Spleen (tissue), 11 donors: ENCODE results near the gene MYOC. TPM values are rescaled to one million over a fixed set of nuclear protein-coding genes. Genes with fewer than 3 reads are reported as not detected.

ENCODE experiments used
- DNase-seq: peaks from one replicate; pipeline ENCODE4 v3.0.0-alpha.2; 2020
- H3K27ac ChIP-seq, 8 donors: fragments of 200-600 bp; sonication (generic) in 7 of 8; 1 replicate in 4 of 8; 2 replicates in 4 of 8; pipeline versions ENCODE4 v1.5.0 to v1.8.0; 2016 to 2021; ENCODE audit warnings: inconsistent platforms in 4 of 8, mild to moderate bottlenecking in 4 of 8, moderate library complexity in 1 of 8
- H3K27me3 ChIP-seq, 7 donors: fragments of 200-600 bp; sonication (generic) in 6 of 7; replicated peaks in 1 of 7; 1 replicate in 4 of 7; 2 replicates in 3 of 7; pipeline versions ENCODE4 v1.5.0 to v1.8.0; 2016 to 2021; ENCODE audit warnings: inconsistent platforms in 3 of 7, mild to moderate bottlenecking in 1 of 7
- H3K36me3 ChIP-seq, 6 donors: fragments of 200-600 bp; sonication (generic) in 5 of 6; 1 replicate in 4 of 6; 2 replicates in 2 of 6; pipeline versions ENCODE4 v1.5.0 to v1.8.0; 2016 to 2021; ENCODE audit warnings: inconsistent platforms in 2 of 6
- H3K4me1 ChIP-seq, 6 donors: fragments of 200-600 bp; sonication (generic) in 5 of 6; 1 replicate in 3 of 6; 2 replicates in 3 of 6; pipeline versions ENCODE4 v1.5.0 to v1.8.0; 2016 to 2021; ENCODE audit warnings: inconsistent platforms in 3 of 6
- H3K4me3 ChIP-seq, 8 donors: fragments of 200-600 bp; sonication (generic) in 7 of 8; 1 replicate in 4 of 8; 2 replicates in 4 of 8; pipeline versions ENCODE4 v1.5.0 to v1.8.0; 2016 to 2021; ENCODE audit warnings: inconsistent platforms in 4 of 8, mild to moderate bottlenecking in 4 of 8, moderate library complexity in 2 of 8
- H3K9me3 ChIP-seq, 8 donors: fragments of 200-600 bp; sonication (generic) in 7 of 8; 1 replicate in 4 of 8; 2 replicates in 4 of 8; pipeline versions ENCODE4 v1.5.0 to v1.8.0; 2016 to 2021; ENCODE audit warnings: inconsistent platforms in 4 of 8
- POLR2A ChIP-seq, 3 donors: fragments of 450-650 bp; IDR thresholded peaks; one replicate each; pipeline ENCODE4 v1.5.1; 2017; ENCODE audit warnings: antibody characterized with exemption in 3 of 3, mild to moderate bottlenecking in 1 of 3
- POLR2AphosphoS5 ChIP-seq, 3 donors: sonication (generic); formaldehyde crosslinking; IDR thresholded peaks; one replicate each; pipeline ENCODE4 v1.5.1; 2017; ENCODE audit warnings: antibody characterized with exemption in 3 of 3
- WGBS, 5 donors: extraction: QIAGEN DNeasy Blood & Tissue Kit in 3 of 5; methylation state at CpG; one replicate each; pipeline versions ENCODE4 v1.1.5 to v1.1.7; 2013 to 2018; 5-methylcytosine and 5-hydroxymethylcytosine counted together
- intact Hi-C: fragments of 100-400 bp; cut with DNase I; formaldehyde crosslinking; loops from one replicate; pipeline ENCODE4 v1.15.0; 2023; ENCODE audit warnings: low total_unique reads
- polyA plus RNA-seq, 3 donors: library from polyadenylated mRNA; stranded (reverse); fragments of 200-250 nt; gene quantifications; one replicate each; pipeline ENCODE4 v1.2.1, GENCODE V29; 2013
- total RNA-seq, 7 donors: library from RNA; depleted of rRNA in 3 of 7; stranded (reverse); fragments of >200 nt in 3 of 7; fragmentation: NEBNext Ultra II Directional in 4 of 7; extraction: Animal tissue kit (Norgen Biotek cat#: 25700) in 4 of 7; gene quantifications; one replicate each; pipeline versions ENCODE4 v1.1.0 to v1.2.1, GENCODE V29; 2016 to 2021
- TF ChIP-seq, protein P1 (sequence below), 11 experiments: fragments of 200-600 bp in 7 of 11; fragments of 450-650 bp in 4 of 11; sonication (generic) in 4 of 11; IDR thresholded peaks in 8 of 11; conservative IDR thresholded peaks in 3 of 11; 1 replicate in 7 of 11; 2 replicates in 4 of 11; pipeline versions ENCODE4 v1.4.0 to v1.8.0; 2016 to 2021; ENCODE audit warnings: antibody characterized with exemption in 11 of 11, inconsistent platforms in 4 of 11, mild to moderate bottlenecking in 1 of 11
- donor health status: healthy with polysubstance abuse.
- donor health status: DM: no; HTN: no; CAD: no; lungs with moderate emphysema.
- donor health status: DM: no; HTN: no; CAD: no.
- donor health status: Bipolar disorder and iron deficiency.
- donor health status: healthy.
- donor health status: DM: no; HTN: no; CAD: no.
- donor health status: DM: yes; HTN: yes; CAD: no.

The MYOC gene
- total and polyA plus RNA-seq, 10 donors: 0.10 TPM; not detected in 9

GRCh38 chr1:171680339-171680738, 27.9 kb upstream of the MYOC start:
- TF ChIP-seq, protein P1, sequence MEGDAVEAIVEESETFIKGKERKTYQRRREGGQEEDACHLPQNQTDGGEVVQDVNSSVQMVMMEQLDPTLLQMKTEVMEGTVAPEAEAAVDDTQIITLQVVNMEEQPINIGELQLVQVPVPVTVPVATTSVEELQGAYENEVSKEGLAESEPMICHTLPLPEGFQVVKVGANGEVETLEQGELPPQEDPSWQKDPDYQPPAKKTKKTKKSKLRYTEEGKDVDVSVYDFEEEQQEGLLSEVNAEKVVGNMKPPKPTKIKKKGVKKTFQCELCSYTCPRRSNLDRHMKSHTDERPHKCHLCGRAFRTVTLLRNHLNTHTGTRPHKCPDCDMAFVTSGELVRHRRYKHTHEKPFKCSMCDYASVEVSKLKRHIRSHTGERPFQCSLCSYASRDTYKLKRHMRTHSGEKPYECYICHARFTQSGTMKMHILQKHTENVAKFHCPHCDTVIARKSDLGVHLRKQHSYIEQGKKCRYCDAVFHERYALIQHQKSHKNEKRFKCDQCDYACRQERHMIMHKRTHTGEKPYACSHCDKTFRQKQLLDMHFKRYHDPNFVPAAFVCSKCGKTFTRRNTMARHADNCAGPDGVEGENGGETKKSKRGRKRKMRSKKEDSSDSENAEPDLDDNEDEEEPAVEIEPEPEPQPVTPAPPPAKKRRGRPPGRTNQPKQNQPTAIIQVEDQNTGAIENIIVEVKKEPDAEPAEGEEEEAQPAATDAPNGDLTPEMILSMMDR (IDR thresholded peaks at IDR 0.05 in 8 of 11, conservative IDR thresholded peaks at IDR 0.05 in 3 of 11): no peak
- TF ChIP-seq POLR2AphosphoS5 (IDR thresholded peaks at IDR 0.05) (no peak), POLR2A (IDR thresholded peaks at IDR 0.05) (no peak)
- 90 to 100% (median 95%) methylated on average over 3 of the region's 3 CpGs for WGBS, 5 donors
- no peaks in the 10 kb centered on the region for H3K27me3 ChIP-seq
- no peak overlapping the region for H3K4me3 ChIP-seq
- H3K27ac ChIP-seq: no peak overlapping the region
- intact Hi-C loops: no loop called here
- DNase-seq: no peak
- no peaks in the 10 kb centered on the region for H3K4me1 ChIP-seq
- H3K9me3 ChIP-seq: no peaks in the 10 kb centered on the region
- no peaks in the 10 kb centered on the region for H3K36me3 ChIP-seq

DNA sequence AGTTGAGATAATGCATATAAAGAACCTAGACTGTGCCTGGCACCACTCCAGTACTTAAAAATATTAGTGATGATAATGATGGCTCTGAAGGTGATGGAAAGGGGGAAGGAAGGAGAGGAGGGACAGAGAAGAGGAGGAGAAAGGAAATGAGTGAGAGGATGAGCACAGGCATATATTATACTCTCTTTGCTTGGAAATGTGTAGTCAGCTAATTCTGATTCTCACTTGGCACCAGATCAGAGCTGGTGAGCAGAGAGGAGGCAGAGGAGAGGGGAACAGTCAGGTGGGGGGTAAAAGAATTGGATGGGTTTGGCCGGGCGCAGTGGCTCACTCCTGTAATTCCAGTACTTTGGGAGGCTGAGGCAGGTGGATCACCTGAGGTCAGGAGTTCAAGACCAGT, 24.3 kb upstream of the MYOC start:
- Histone ChIP-seq H3K27me3 (no peaks in the 10 kb centered on the region), H3K27ac (no peak overlapping the region), H3K9me3 (no peaks in the 10 kb centered on the region), H3K4me1 (no peaks in the 10 kb centered on the region), H3K36me3 (no peaks in the 10 kb centered on the region), H3K4me3 (no peak overlapping the region)
- TF ChIP-seq POLR2A (IDR thresholded peaks at IDR 0.05) (no peak), POLR2AphosphoS5 (IDR thresholded peaks at IDR 0.05) (no peak)
- DNase-seq: no peak
- intact Hi-C loops: no loop called here
- WGBS, 5 donors: 91 to 98% (median 94%) methylated on average over 2 of the region's 2 CpGs

- H3K9me3 ChIP-seq: no peaks in the 10 kb centered on the region
- no peaks in the 10 kb centered on the region for H3K4me1 ChIP-seq
- no peak for DNase-seq
- WGBS, 5 donors: 64 to 90% (median 81%) methylated on average over 3 of the region's 3 CpGs
- TF ChIP-seq POLR2A (IDR thresholded peaks at IDR 0.05) (no peak), POLR2AphosphoS5 (IDR thresholded peaks at IDR 0.05) (no peak)
- TF ChIP-seq, protein P1 (IDR thresholded peaks at IDR 0.05 in 8 of 11, conservative IDR thresholded peaks at IDR 0.05 in 3 of 11): no peak
- no peaks in the 10 kb centered on the region for H3K36me3 ChIP-seq
- H3K27me3 ChIP-seq: no peaks in the 10 kb centered on the region
- H3K27ac ChIP-seq: no peak overlapping the region
- H3K4me3 ChIP-seq: no peak overlapping the region
- intact Hi-C loops: no loop called here
These were observed 22.2 kb upstream of the MYOC start for GRCh38 chr1:171674431-171675405.

DNA sequence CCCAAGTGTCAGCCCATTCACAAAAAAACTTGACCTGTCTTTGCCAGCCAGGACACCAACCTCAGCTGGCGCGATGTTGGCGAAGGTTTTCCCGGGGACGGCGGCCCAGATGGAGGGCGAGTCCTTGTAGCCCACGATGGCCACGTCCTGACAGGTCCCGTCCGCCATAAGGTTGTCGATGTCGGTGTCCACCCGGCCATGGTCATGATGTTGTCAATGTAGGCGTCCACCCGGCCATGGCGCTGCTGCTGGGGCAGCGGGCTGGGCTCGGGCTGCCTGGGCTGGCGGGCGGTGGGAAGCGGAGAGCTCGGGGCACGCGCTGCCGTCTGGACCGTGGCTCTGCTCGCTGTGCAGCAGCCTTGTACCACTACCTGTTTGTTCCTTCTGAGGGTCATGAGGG, 18.3 kb upstream of the MYOC start:
- WGBS, 5 donors: 95 to 98% (median 97%) methylated on average over 24 to 28 of the region's 28 CpGs
- TF ChIP-seq, protein P1 (IDR thresholded peaks at IDR 0.05 in 8 of 11, conservative IDR thresholded peaks at IDR 0.05 in 3 of 11): no peak
- no peak for TF ChIP-seq POLR2A (IDR thresholded peaks at IDR 0.05)
- TF ChIP-seq POLR2AphosphoS5 (IDR thresholded peaks at IDR 0.05): no peak
- no peaks in the 10 kb centered on the region for H3K4me1 ChIP-seq
- DNase-seq: no peak
- no peak overlapping the region for H3K27ac ChIP-seq
- H3K36me3 ChIP-seq: no peaks in the 10 kb centered on the region
- no peaks in the 10 kb centered on the region for H3K27me3 ChIP-seq
- intact Hi-C loops: no loop called here
- H3K9me3 ChIP-seq: no peaks in the 10 kb centered on the region
- H3K4me3 ChIP-seq: no peak overlapping the region
